Activated CD4-positive, CD25-positive, alpha-beta regulatory T cell treated with anti-CD3 and anti-CD28 coated beads, Interleukin-2, amount 50 U/mL, for 24 hours (primary cell): Measurements from ENCODE around the gene MFNG.
A peak's percentile ranks its signal among the peaks of the same experiment; 100 is the strongest.

Experiments used
- ATAC-seq, 2 donors: fragments of 150-1000 bp; cut with Tn5 transposase; one replicate each; pipeline ENCODE4 v1.10.0; 2021; ENCODE audit warnings: mild to moderate bottlenecking in 1 of 2, moderate library complexity in 1 of 2

The MFNG gene

GRCh38 chr22:37420686-37421467 lies 65.3 kb downstream of the MFNG start:
- ATAC-seq: no peak

GRCh38 chr22:37419969-37420685 lies 66.1 kb downstream of the MFNG start:
- ATAC-seq: peak; percentile 12 to 36

GRCh38 chr22:37419370-37419968 lies 66.7 kb downstream of the MFNG start:
- ATAC-seq: no peak
